Activated T-helper 1 cell treated with anti-CD3 and anti-CD28 coated beads, Interleukin-2, amount 50 U/mL, for 16 hours (primary cell): ENCODE results near the gene WDR1.

ENCODE experiments used
- DNase-seq, 2 donors: peaks; one replicate each; pipeline ENCODE4 v3.0.0-alpha.2; 2020; ENCODE audit warnings: low read depth in 1 of 2, low spot score in 1 of 2

WDR1 gene

DNA sequence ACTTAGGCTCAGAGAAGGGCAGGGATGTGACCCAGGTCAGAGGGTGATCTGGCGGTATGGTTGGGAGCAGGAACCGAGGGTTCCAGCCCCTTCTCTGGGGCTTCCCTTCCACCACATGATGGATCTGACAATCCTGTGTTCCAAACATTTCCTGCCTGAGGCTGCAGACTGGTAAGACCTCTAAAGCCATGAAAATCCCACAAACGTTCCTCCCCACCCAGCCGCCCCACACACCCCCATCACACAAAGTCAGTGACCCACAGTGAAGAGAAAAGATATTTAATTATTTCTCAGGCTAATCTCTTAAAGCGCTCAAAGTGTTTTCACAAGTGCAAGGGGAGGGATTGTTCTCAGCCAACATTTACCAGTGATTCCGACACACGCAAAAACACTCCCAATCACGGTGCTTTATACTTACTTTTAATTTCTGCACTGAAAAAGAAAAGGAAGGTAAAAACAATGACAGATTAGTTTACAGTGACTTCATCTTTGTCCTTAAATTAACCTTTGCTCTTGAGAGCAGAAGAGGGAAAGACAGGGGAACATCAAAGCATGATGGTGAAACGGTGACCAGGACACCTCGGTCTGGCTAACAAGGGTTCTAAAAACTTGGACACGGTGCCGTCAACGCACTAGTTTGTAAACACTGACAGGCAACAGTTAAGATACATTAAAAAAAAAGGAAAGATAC is 42.4 kb downstream of the WDR1 start:
- no peak for DNase-seq

GRCh38 chr4:10072420-10073017 is 44.1 kb downstream of the WDR1 start:
- DNase-seq: no peak

DNA sequence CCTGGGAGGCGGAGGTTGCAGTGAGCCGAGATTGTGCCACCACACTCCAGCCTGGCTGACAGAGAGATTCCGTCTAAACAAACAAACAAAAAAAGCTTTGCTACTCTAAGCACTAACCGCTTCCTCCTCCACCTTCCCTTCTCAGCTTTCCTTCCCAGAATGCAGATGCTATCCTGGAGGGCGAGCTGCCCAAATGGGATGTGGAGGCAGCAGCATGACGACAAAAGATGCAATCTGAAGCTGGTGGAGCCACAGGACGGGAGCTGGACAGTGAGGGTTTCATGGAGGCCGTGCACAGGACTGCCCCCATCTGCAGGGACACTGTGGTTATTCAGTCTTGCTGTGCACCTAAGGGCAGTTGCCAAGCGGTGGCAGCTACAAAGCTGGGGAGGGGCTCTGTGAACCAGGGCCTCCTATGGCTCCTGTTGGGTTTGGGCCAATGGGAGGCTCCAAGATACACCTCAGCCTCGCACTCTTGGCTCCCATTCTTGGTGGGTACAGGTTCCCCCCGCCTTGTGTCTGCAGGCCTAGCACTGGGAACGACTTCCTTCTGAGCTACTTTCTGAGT is 47.4 kb downstream of the WDR1 start:
- DNase-seq: no peak

- no peak for DNase-seq
These were observed 49.6 kb downstream of the WDR1 start for GRCh38 chr4:10066670-10067651.

GRCh38 chr4:10066206-10066605 is 50.4 kb downstream of the WDR1 start:
- no peak for DNase-seq

DNA sequence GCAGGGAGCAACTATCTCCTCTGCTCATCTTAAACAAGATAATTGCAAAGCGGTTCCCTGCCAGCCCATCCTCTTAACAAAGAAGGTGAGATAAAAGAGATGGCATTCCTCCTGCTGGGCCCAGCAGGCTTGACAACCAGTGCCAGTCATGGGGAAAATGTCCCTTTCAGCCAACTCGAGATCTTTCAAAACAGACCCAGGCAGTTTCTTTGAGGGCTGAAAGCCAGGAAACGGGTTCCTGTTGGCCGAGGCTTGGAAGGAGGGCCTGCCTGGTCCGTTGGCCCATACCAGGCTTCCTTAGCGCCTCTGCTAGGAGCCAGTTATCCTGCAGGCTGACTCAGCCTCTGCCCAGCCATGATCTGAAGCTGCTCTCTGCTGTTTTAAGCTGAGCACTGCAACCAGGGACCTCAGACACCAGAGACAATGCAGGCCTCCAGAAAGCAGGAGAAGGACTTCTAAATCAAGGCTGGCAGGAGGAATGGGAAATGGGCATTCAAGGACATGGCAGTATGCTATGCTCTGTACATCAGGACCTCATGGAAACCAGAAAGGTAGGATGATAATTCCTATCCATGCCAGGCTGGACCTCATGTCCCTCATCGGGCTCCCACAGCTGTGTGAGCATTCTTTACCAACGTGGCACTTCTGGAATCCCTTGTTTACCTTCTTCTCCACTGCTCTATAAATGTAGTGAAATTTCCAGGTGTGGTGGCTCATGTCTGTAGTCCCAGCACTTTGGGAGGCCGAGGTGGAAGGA is 52.9 kb downstream of the WDR1 start:
- DNase-seq: no peak

- no peak for DNase-seq
These were observed 54.8 kb downstream of the WDR1 start for GRCh38 chr4:10061650-10062415.

- DNase-seq: no peak
These were observed 58.2 kb downstream of the WDR1 start for GRCh38 chr4:10058371-10058770.

DNA sequence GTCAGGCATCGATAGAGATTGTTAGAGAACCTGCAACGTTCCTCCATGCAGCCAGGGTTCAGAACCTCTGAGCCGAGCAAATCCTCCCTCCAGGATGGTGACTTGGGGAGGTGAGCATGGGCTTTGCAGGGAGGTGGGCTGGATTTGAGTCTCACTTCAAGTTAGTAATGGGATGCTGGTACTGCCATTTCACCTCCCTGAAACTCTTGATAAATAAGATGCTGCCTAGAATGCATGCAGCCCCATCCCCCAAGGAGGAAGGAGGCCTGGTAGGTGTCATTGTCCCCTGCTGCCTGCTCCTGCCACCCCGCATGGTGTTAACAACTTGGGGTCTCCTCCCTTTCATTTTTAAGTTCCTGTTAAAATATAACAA is 59.6 kb downstream of the WDR1 start:
- DNase-seq: no peak

GRCh38 chr4:10056334-10057022 is 60.1 kb downstream of the WDR1 start:
- DNase-seq: no peak

DNA sequence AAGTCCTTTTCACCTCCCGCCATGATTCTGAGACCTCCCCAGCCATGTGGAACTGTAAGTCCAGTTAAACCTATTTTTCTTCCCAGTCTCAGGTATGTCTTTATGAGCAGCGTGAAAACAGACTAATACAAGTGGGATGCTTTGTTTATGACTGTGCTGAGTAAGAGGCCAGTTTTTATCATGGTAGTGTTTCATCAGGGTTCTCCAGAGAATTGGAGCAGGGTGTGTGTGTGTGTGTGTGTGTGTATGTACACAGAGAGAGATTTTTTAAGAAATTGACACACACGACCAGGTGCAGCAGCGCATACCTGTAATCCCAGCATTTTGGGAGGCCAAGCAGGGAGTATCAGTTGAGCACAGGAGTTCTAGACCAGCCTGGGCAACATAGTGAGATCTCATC is 60.7 kb downstream of the WDR1 start:
- no peak for DNase-seq

GRCh38 chr4:10054571-10055041 is 62.0 kb downstream of the WDR1 start:
- DNase-seq: no peak

DNA sequence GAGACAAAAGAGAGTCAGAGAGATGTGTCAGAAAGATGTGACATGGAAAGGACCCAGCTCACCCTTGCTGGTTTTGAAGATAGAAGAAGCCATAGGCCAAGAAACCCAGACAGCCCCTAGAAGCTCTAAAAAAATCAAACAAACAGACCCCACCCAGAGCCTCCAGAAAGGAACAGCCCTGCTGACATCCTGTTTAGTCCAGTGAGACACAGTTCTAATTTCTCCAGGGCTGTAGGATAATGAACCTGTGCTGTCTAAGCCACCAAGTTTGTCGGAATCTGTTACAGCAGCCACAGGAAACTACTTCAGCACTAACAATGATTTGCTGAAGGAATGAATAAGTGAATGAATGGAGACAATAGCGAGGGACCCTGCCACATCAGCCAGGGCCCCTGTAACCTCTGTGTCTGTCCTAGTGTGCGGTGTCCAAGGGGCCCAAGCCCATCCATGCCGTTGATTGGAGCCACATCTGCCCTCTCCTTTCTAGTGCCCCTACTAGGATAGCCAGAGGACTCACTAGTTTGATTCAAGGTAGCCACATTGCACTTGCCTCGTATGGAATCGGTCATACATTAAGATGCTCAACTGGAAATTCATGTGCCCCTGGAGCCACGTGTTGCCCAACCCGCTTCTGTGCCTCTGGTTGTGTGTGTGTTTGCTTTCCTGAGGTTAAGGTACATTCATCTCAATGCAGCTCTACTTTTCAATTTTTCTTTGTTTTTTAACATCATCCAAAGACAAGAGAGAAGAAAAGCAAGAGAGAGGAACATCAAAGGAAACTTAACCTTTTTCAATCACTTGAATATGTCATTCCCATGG is 62.8 kb downstream of the WDR1 start:
- DNase-seq: no peak

- no peak for DNase-seq
These were observed 65.0 kb downstream of the WDR1 start for GRCh38 chr4:10051517-10052135.

GRCh38 chr4:10050721-10051120 is 65.9 kb downstream of the WDR1 start:
- DNase-seq: no peak

DNA sequence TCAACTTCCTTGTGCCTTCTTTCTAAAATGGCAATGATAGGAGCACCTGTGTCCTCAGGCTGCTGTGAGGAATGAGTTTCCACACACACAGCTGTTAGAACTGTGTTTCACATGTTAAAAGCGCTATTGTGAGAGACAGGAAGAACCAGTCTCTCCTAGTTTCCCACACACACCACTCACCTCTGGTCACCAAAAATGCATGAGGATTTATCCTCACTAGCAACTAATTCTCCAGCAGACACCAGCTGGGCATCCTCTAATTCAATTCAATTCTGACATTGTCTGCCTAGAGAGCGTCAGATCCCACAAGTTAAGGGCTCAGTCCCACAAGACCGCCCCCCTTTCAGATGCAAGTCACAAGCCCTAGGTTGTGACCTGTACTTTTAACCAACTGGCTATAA is 66.3 kb downstream of the WDR1 start:
- no peak for DNase-seq

DNA sequence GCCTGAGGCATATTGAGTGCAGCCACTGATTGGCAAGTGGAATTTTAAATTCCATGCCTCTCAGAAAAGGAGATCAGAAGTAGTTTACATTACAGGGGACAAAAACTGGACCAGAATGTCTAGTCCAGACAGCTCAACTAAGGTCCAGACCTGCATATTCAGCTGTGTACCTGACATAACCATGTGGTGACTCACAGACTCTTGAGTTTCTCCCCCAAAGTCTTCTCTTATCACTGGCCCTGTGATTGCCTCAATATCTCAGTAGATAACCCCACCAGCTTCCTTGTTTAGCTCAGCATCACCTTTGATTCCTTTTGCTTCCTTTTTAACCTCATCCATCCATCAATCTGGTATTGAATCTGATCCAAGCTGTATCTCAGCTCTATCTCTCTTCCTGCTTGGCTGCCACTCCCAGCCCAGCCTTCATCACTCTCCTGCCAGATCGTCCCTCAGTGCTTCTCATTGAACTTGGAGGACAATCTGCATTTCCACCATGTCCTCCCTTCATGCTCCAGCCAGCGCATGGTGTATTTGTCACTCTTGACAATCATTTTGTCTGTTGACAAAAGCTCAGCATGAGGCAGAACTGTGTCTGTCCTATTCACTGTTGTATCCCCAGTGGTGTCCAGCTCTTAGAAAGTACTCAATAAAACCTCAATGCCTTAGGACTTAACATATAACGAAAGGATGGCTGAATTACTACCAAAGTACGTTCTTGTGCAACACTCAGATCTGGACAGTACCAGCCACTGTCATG is 67.5 kb downstream of the WDR1 start:
- DNase-seq: no peak
